NCI-H526 (cell line): ENCODE results near the gene ADARB1.

Experiments
- DNase-seq, 2 experiments: peaks; one replicate each; lab custom pipeline; 2025; lab: John Stamatoyannopoulos, UW

Gene ADARB1

DNA sequence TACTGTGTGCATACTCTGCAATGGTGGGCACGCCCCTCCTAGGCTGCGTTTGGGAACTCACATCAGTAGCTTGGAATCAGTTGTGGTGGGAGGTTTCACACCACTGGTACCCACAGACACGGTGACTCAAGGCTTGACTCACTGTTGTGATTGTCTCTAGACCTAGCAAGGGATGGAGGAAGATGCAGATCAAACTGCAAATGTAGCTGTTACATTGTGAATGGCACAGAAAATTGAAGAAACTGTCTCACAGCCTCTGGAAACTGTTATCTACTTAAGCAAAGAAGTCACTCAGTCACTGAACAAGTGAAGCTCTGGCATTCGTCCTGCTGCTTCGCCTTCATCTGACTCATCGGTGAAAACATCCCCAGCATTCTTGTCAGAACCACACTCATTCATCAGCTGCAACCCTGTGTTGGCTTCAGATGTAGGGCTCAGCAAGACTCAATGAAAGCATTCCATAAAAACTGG is 153.8 kb downstream of the ADARB1 start:
- no peak for DNase-seq

DNA sequence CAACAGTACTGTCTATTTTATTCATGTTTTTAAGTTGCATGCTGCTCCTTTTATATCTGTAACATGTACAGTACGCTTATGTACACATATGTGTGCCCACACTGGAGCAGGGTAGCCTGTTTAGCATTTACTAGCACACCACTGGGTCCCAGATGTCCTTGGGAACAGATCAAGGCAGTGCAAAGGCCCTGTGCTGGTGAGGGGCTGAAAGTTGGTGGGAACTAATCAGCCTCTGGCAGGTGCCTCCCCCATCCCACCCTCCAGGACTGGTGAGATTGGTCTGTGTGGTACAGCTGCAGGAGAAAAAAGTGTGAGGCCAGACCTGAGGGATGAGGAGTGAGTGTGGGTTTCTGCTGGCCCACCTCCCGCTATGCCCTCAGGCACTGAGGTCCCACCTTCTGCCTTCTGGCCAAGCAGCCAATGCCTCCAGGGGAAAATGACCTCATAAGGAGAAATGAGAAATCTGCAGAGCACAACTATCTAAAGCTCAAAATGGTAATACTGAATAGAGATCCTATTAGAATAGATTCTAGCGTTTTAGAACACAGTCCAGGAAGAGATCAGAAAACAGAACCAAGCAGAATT is 154.4 kb downstream of the ADARB1 start:
- DNase-seq, result no peak

DNA sequence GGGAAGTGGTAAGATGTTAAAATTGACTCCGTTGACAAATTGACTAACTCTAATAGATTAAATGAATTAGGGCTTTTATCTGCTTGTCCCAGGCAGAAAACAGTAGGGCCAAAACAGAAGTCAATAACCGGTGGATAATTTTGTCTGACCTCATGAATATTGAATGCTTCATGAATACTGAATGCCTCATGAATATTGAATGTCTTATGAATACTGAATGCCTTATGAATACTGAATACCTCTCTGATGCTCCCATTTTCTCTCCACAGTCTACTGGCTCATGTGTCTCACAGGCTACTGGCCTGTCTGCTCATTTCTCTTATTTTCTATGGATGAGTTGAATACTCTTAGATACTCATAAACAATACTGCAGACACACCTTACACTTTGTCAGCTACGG is 157.3 kb downstream of the ADARB1 start:
- DNase-seq, result no peak

- no peak for DNase-seq
These were observed 159.7 kb downstream of the ADARB1 start for GRCh38 chr21:45234127-45234526.

DNA sequence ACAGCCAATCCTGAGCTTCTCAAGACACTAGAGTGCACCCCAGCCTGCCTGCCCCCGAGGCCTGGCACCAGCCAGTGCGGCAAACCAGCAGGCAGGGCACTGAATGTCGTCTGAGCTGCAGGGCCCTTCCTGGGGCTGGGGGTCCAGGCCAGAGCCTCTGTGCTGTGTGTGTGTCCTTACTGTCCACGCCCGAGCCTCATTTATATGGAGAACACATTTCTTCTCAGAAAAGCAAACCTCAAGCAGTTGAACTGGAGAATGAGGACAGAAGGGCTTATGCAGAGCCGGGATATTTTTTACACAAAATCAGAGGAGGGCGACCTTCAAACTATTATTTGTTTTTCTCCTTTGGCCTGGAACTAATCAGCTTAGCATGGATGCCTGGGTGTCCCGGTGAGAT is 160.6 kb downstream of the ADARB1 start:
- no peak for DNase-seq

GRCh38 chr21:45235488-45235887 is 161.1 kb downstream of the ADARB1 start:
- no peak for DNase-seq

- DNase-seq, result no peak
These were observed 162.1 kb downstream of the ADARB1 start for GRCh38 chr21:45236481-45236880.

GRCh38 chr21:45237401-45237800 is 163.0 kb downstream of the ADARB1 start:
- no peak for DNase-seq

GRCh38 chr21:45241357-45241756 is 167.0 kb downstream of the ADARB1 start:
- no peak for DNase-seq

GRCh38 chr21:45243603-45244002 is 169.2 kb downstream of the ADARB1 start:
- DNase-seq, result no peak

- no peak for DNase-seq
These were observed 170.5 kb downstream of the ADARB1 start for GRCh38 chr21:45244799-45245340.

GRCh38 chr21:45246386-45247320 is 172.3 kb downstream of the ADARB1 start:
- no peak for DNase-seq

DNA sequence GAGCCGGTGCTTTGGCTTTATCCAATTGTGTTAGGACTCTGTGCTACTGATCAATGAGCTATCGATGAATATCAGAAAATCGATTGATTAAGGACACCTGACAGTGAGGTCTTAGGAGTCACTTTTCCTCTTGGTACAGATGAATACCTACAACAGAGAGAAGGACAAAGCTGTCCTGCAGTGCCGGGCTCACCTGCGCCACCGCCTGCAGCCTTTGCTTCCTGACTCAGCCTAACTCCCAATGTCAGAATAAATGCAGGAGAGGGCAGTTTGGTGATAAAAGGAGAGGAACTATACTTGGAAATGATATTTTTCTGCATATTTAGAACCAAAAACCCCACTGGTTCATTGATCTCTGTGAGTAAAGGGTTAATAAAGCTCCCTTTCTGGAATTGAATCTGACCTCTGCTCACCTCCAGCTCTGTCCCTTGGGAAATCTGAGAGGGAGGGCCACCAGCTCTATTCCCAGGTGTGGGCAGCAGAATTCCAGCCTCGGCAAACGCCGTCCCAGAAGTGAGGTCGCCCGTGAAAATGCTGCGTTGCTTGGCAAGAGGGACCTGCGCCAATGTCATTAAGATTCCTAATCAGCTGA is 174.0 kb downstream of the ADARB1 start:
- peak in 1 of 2 experiments; percentile 26 for DNase-seq

- DNase-seq, result no peak
These were observed 174.6 kb downstream of the ADARB1 start for GRCh38 chr21:45248893-45249381.

GRCh38 chr21:45249626-45250025 is 175.2 kb downstream of the ADARB1 start:
- DNase-seq, result no peak

GRCh38 chr21:45250272-45250671 is 175.9 kb downstream of the ADARB1 start:
- DNase-seq, result no peak

GRCh38 chr21:45250914-45251634 is 176.7 kb downstream of the ADARB1 start:
- DNase-seq, result no peak

- DNase-seq, result no peak
These were observed 177.5 kb downstream of the ADARB1 start for GRCh38 chr21:45251635-45252447.

GRCh38 chr21:45252448-45252925 is 178.1 kb downstream of the ADARB1 start:
- DNase-seq, result no peak

- DNase-seq, result no peak
These were observed 178.8 kb downstream of the ADARB1 start for GRCh38 chr21:45253180-45253579.
